GM12801 (cell line): ENCODE results near the gene VOPP1.

Source experiments
- TF ChIP-seq, protein P1 (sequence below): IDR thresholded peaks from one replicate; pipeline ENCODE4 v1.5.1; 2011; ENCODE audit warnings: control low read depth; ENCODE audit not compliant: insufficient read length; ENCODE audit errors: extremely low read depth

Gene VOPP1

DNA sequence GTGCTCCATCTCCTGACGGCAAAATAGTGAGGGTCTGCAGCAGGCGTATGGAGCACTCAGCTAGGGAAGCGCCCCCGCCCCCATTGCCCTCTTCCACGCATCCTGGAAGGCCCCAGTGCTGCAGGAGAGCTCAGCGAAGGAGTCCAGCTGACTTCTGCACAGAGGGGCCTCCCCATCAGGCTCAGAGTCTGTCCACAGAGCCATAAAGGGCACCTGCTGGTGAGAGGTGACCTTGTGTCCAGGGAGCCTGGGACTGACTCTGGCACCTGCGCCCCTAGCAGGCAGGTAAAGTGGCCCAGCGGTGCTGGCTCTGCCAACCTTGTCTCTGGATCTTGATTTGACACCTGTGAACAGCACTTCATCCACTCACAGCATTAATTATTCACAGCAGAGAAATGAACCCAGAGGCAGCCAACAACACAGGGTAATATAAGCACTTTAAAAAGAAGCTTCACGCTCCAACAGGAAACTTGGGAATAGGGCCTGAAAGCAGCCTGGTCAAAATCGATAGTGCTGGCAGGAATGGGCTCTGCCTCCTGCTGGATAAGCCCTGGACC, 59.6 kb downstream of the VOPP1 start:
- TF ChIP-seq, protein P1, sequence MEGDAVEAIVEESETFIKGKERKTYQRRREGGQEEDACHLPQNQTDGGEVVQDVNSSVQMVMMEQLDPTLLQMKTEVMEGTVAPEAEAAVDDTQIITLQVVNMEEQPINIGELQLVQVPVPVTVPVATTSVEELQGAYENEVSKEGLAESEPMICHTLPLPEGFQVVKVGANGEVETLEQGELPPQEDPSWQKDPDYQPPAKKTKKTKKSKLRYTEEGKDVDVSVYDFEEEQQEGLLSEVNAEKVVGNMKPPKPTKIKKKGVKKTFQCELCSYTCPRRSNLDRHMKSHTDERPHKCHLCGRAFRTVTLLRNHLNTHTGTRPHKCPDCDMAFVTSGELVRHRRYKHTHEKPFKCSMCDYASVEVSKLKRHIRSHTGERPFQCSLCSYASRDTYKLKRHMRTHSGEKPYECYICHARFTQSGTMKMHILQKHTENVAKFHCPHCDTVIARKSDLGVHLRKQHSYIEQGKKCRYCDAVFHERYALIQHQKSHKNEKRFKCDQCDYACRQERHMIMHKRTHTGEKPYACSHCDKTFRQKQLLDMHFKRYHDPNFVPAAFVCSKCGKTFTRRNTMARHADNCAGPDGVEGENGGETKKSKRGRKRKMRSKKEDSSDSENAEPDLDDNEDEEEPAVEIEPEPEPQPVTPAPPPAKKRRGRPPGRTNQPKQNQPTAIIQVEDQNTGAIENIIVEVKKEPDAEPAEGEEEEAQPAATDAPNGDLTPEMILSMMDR, result no peak

DNA sequence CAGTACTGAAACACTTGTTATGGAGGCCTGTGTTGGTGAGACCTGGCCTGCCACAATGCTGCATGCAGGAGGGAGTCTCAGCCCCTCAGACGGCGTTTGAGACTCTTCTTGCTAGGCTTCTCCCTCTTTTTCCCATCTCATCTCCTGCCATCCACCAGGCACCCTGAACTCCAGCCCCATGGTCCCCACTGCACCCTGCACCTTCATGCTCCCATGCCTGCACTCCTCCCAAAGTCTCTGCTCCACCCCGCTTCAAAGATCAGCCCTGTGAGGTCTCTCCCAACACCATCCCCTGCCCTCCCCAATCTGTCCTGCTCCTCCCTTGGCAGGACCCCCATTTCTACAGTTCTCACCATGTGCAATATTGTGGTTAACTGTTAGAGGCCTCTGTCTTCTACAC, 61.7 kb downstream of the VOPP1 start:
- TF ChIP-seq, protein P1, result no peak

DNA sequence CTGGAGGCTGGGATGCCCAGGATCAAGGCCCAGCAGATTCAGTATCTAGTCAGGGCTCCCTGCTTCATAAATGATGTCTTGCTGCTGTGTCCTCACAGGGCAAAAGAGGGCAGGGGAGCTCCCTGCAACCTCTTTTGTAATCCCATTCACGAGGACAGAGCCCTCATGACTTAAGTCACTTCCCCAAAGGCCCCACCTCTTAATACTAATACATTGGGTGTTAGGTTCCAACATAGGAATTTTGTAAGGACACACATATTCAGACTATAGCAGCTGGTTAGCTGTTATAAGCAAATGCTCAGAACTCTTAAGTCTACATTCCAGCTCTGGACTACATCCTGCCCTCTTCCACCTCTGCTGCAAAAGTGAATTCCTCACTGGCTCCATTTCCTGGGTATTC, 63.0 kb downstream of the VOPP1 start:
- TF ChIP-seq, protein P1, result no peak

DNA sequence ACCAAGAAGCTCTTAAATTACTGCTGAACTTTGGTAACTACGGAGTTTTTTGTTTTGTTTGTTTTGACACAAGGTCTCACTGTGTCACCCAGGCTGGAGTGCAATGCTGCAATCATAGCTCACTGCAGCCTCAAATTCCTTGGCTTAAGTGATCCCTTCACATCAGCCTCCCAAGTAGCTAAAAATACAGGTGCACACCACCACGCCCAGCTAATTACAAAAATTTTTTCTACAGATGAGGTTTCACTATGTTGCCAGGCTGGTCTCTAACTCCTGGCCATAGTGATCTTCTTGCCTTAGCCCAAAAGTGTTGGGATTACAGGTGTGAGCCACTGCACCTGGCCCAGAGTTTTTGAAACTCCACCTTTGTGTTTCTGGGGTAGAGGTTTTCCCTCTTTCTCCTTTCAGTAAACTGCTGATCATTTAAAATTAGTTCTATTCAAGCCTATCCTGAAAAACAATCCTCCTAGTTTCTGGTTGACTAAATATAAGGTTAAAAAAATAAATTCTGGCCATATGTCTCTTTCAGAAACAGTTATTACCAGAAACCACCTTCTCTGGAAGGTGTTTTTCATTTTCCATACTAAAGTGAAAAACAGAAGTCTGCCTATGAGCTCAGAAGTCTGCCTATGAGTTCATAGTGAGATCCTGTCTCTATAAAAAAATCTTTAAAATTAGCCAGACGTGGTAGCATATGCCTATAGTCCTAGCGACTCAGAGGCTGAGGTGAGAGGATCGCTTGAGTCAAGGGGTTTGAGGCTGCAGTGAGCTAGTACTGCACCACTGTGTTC, 63.9 kb downstream of the VOPP1 start:
- TF ChIP-seq, protein P1, result no peak

GRCh38 chr7:55507743-55508142, 64.6 kb downstream of the VOPP1 start:
- TF ChIP-seq, protein P1, result no peak

GRCh38 chr7:55504967-55505658, 67.2 kb downstream of the VOPP1 start:
- TF ChIP-seq, protein P1, result no peak

- TF ChIP-seq, protein P1, result no peak
Measured at GRCh38 chr7:55504093-55504859, 68.0 kb downstream of the VOPP1 start.
